Dendritic cell treated with granulocyte-macrophage colony-stimulating factor and Interleukin-4, amounts not matched to agents 40 ng/mL and 50 ng/mL, for 4 days (primary cell): ENCODE data around the gene POLR2J.

Experiments
- H3K27ac Mint-ChIP-seq: one replicate; pipeline ENCODE4 v1.8.0; 2022; ENCODE audit warnings: mild to moderate bottlenecking, mixed read lengths
- H3K27me3 Mint-ChIP-seq: one replicate; pipeline ENCODE4 v1.8.0; 2022; ENCODE audit warnings: mild to moderate bottlenecking, mixed read lengths
- H3K36me3 Mint-ChIP-seq: one replicate; pipeline ENCODE4 v1.8.0; 2022; ENCODE audit warnings: low read depth, mixed read lengths
- H3K4me1 Mint-ChIP-seq: one replicate; pipeline ENCODE4 v1.8.0; 2022; ENCODE audit warnings: low read depth, mixed read lengths
- H3K4me3 Mint-ChIP-seq: one replicate; pipeline ENCODE4 v1.8.0; 2022; ENCODE audit warnings: mild to moderate bottlenecking, moderate library complexity, mixed read lengths
- H3K9me3 Mint-ChIP-seq: one replicate; pipeline ENCODE4 v1.8.0; 2022; ENCODE audit warnings: mixed read lengths
- intact Hi-C: fragments of 100-400 bp; cut with micrococcal nuclease; formaldehyde crosslinking; loops from one replicate; pipeline ENCODE4 v1.15.0; 2022

Gene POLR2J

GRCh38 chr7:102449136-102449535, 29.6 kb downstream of the POLR2J start:
- Mint-ChIP-seq H3K4me1 (no peaks in the 10 kb centered on the region), H3K27ac (no peak overlapping the region), H3K27me3 (no peaks in the 10 kb centered on the region), H3K36me3 (peaks cover 44% of the 10 kb centered on the region), H3K9me3 (no peaks in the 10 kb centered on the region), H3K4me3 (no peak overlapping the region)
- intact Hi-C loops, result loop anchor here (5.0 kb wide), 1 partner anchor 37 kb away; no protein-coding TSS in a partner anchor

- Mint-ChIP-seq H3K4me1 (no peaks in the 10 kb centered on the region), H3K36me3 (peaks cover 59% of the 10 kb centered on the region), H3K4me3 (no peak overlapping the region), H3K9me3 (no peaks in the 10 kb centered on the region), H3K27ac (no peak overlapping the region), H3K27me3 (no peaks in the 10 kb centered on the region)
- intact Hi-C loops, result loop anchor here (5.0 kb wide), 1 partner anchor 35 kb away; no protein-coding TSS in a partner anchor
Measured at GRCh38 chr7:102447311-102447710, 31.4 kb downstream of the POLR2J start.

GRCh38 chr7:102446387-102447156, 32.1 kb downstream of the POLR2J start:
- H3K9me3 Mint-ChIP-seq, result no peaks in the 10 kb centered on the region

GRCh38 chr7:102445674-102446071, 33.0 kb downstream of the POLR2J start:
- Mint-ChIP-seq H3K4me3 (no peak overlapping the region), H3K4me1 (no peaks in the 10 kb centered on the region), H3K27me3 (no peaks in the 10 kb centered on the region), H3K27ac (no peak overlapping the region), H3K36me3 (peaks cover 75% of the 10 kb centered on the region), H3K9me3 (no peaks in the 10 kb centered on the region)
- intact Hi-C loops, result loop anchor here (5.0 kb wide), 1 partner anchor 33 kb away; no protein-coding TSS in a partner anchor

More at GRCh38 chr7:102446387-102447156, 32.1 kb downstream of the POLR2J start:
- no peaks in the 10 kb centered on the region for H3K4me1 Mint-ChIP-seq
- no peak overlapping the region for H3K4me3 Mint-ChIP-seq
- H3K27me3 Mint-ChIP-seq, result no peaks in the 10 kb centered on the region
- intact Hi-C loops, result loop anchor here (5.0 kb wide), 1 partner anchor 34 kb away; no protein-coding TSS in a partner anchor
- H3K27ac Mint-ChIP-seq, result no peak overlapping the region
- H3K36me3 Mint-ChIP-seq, result peaks cover 66% of the 10 kb centered on the region

GRCh38 chr7:102444961-102445673, 33.6 kb downstream of the POLR2J start:
- no peaks in the 10 kb centered on the region for H3K4me1 Mint-ChIP-seq
- intact Hi-C loops, result loop anchor here (5.0 kb wide), 1 partner anchor 33 kb away; no protein-coding TSS in a partner anchor
- H3K9me3 Mint-ChIP-seq, result no peaks in the 10 kb centered on the region
- no peaks in the 10 kb centered on the region for H3K27me3 Mint-ChIP-seq
- H3K4me3 Mint-ChIP-seq, result no peak overlapping the region
- peak overlapping the region; percentile 21 for H3K27ac Mint-ChIP-seq
- peaks cover 81% of the 10 kb centered on the region for H3K36me3 Mint-ChIP-seq

GRCh38 chr7:102439963-102440795, 38.5 kb downstream of the POLR2J start:
- Mint-ChIP-seq H3K4me1 (peaks cover 9% of the 10 kb centered on the region), H3K9me3 (no peaks in the 10 kb centered on the region)

GRCh38 chr7:102436118-102436517, 42.6 kb downstream of the POLR2J start:
- H3K36me3 Mint-ChIP-seq, result peaks cover 41% of the 10 kb centered on the region
- peaks cover 28% of the 10 kb centered on the region for H3K4me1 Mint-ChIP-seq
- no peak overlapping the region for H3K27ac Mint-ChIP-seq
- no peak overlapping the region for H3K4me3 Mint-ChIP-seq
- intact Hi-C loops, result no loop called here
- no peaks in the 10 kb centered on the region for H3K9me3 Mint-ChIP-seq
- H3K27me3 Mint-ChIP-seq, result no peaks in the 10 kb centered on the region

More at GRCh38 chr7:102439963-102440795, 38.5 kb downstream of the POLR2J start:
- Mint-ChIP-seq H3K36me3 (peaks cover 74% of the 10 kb centered on the region), H3K27me3 (no peaks in the 10 kb centered on the region), H3K4me3 (no peak overlapping the region), H3K27ac (no peak overlapping the region)
- intact Hi-C loops, result no loop called here

- H3K4me3 Mint-ChIP-seq, result peak overlapping the region; percentile 76
- intact Hi-C loops, result no loop called here
- peaks cover 32% of the 10 kb centered on the region for H3K36me3 Mint-ChIP-seq
- H3K9me3 Mint-ChIP-seq, result no peaks in the 10 kb centered on the region
- peaks cover 48% of the 10 kb centered on the region for H3K4me1 Mint-ChIP-seq
- peak overlapping the region; percentile 73 for H3K27ac Mint-ChIP-seq
- no peaks in the 10 kb centered on the region for H3K27me3 Mint-ChIP-seq
Measured at GRCh38 chr7:102434039-102434486, 44.7 kb downstream of the POLR2J start.

- H3K27me3 Mint-ChIP-seq, result no peaks in the 10 kb centered on the region
- peak within 1 kb of the TSS; percentile 76 for H3K4me3 Mint-ChIP-seq
- peaks cover 26% of the 10 kb centered on the region for H3K36me3 Mint-ChIP-seq
- H3K4me1 Mint-ChIP-seq, result peaks cover 50% of the 10 kb centered on the region
- intact Hi-C loops, result no loop called here
- H3K9me3 Mint-ChIP-seq, result no peaks in the 10 kb centered on the region
- peak within 1 kb of the TSS; percentile 73 for H3K27ac Mint-ChIP-seq
Measured at GRCh38 chr7:102433219-102434038, 45.3 kb downstream of the POLR2J start, which contains the start of gene ORAI2. ORAI2 (plus strand) TSS chr7:102433575; CDS start chr7:102438957, 5,382 bp downstream.

- Mint-ChIP-seq H3K36me3 (peaks cover 23% of the 10 kb centered on the region), H3K27me3 (no peaks in the 10 kb centered on the region), H3K4me3 (peak overlapping the region; percentile 60), H3K9me3 (no peaks in the 10 kb centered on the region), H3K4me1 (peaks cover 52% of the 10 kb centered on the region), H3K27ac (no peak overlapping the region)
- intact Hi-C loops, result no loop called here
Measured at GRCh38 chr7:102432442-102433218, 46.1 kb downstream of the POLR2J start.

GRCh38 chr7:102431617-102432298, 47.0 kb downstream of the POLR2J start:
- intact Hi-C loops, result loop anchor here (2.0 kb wide), 1 partner anchor 33 kb away; the partner anchor contains the start of genes ALKBH4 and LRWD1
- peak overlapping the region; percentile 72 for H3K27ac Mint-ChIP-seq
- peaks cover 26% of the 10 kb centered on the region for H3K36me3 Mint-ChIP-seq
- H3K4me1 Mint-ChIP-seq, result peaks cover 61% of the 10 kb centered on the region
- H3K9me3 Mint-ChIP-seq, result no peaks in the 10 kb centered on the region
- H3K27me3 Mint-ChIP-seq, result no peaks in the 10 kb centered on the region
- H3K4me3 Mint-ChIP-seq, result no peak overlapping the region
